ENCODE results near the gene PTPRD. TPM values are rescaled to one million over a fixed set of nuclear protein-coding genes. Genes with fewer than 3 reads are reported as not detected.

PTPRD gene
- total RNA-seq, 3 donors from 2014 or later: 2.9 to 5.4 (median 3.6) TPM

DNA sequence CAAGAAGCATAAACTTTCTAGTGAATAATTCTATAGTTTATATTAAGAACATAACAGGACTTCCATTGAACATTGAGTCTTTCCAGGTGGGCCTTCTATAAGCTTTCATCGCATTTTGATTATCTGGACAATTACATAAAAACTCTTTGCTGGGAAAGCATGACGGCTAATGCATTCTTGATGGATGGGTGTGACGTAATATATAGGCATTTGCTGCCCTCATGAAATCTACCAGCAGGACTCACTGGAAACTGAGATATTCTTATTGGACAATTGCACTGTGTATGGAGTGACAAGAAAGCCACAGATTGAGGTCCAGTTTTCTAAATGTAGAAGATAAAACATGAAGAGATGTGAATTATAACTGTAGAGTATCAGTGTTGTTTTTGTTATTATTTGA, 15.0 kb downstream of the PTPRD start:
- intact Hi-C loops (cut with DNase I; ENCODE audit: low total_unique reads): no loop called here
- no peaks in the 10 kb centered on the region for H3K27me3 ChIP-seq
- no peaks in the 10 kb centered on the region for H3K4me1 ChIP-seq
- no peak overlapping the region for H3K4me3 ChIP-seq
- no peaks in the 10 kb centered on the region for H3K36me3 ChIP-seq
- H3K9me3 ChIP-seq: peaks cover 0 to under 1% of the 10 kb centered on the region in 2 donors
- TF ChIP-seq POLR2A (IDR thresholded peaks at IDR 0.05): no peak
- no peak for TF ChIP-seq POLR2AphosphoS5 (IDR thresholded peaks at IDR 0.05)
- TF ChIP-seq, protein P1, sequence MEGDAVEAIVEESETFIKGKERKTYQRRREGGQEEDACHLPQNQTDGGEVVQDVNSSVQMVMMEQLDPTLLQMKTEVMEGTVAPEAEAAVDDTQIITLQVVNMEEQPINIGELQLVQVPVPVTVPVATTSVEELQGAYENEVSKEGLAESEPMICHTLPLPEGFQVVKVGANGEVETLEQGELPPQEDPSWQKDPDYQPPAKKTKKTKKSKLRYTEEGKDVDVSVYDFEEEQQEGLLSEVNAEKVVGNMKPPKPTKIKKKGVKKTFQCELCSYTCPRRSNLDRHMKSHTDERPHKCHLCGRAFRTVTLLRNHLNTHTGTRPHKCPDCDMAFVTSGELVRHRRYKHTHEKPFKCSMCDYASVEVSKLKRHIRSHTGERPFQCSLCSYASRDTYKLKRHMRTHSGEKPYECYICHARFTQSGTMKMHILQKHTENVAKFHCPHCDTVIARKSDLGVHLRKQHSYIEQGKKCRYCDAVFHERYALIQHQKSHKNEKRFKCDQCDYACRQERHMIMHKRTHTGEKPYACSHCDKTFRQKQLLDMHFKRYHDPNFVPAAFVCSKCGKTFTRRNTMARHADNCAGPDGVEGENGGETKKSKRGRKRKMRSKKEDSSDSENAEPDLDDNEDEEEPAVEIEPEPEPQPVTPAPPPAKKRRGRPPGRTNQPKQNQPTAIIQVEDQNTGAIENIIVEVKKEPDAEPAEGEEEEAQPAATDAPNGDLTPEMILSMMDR (IDR thresholded peaks at IDR 0.05): no peak
- DNase-seq (ENCODE audit: low spot score in 2 of 2): no peak
- H3K27ac ChIP-seq: no peak overlapping the region

- no peak overlapping the region for H3K4me3 ChIP-seq
- DNase-seq (ENCODE audit: low spot score in 2 of 2): no peak
- H3K4me1 ChIP-seq: no peaks in the 10 kb centered on the region
- no peaks in the 10 kb centered on the region for H3K36me3 ChIP-seq
- peaks cover 1 to 6% of the 10 kb centered on the region in 2 donors for H3K9me3 ChIP-seq
- H3K27ac ChIP-seq: no peak overlapping the region
- no peaks in the 10 kb centered on the region for H3K27me3 ChIP-seq
- no peak for TF ChIP-seq POLR2AphosphoS5 (IDR thresholded peaks at IDR 0.05)
- TF ChIP-seq, protein P1 (IDR thresholded peaks at IDR 0.05): no peak
- no peak for TF ChIP-seq POLR2A (IDR thresholded peaks at IDR 0.05)
- intact Hi-C loops (cut with DNase I; ENCODE audit: low total_unique reads): no loop called here
These were observed 18.3 kb downstream of the PTPRD start for GRCh38 chr9:10594482-10594881.

GRCh38 chr9:10586407-10586806, 26.4 kb downstream of the PTPRD start:
- H3K36me3 ChIP-seq: no peaks in the 10 kb centered on the region
- no peaks in the 10 kb centered on the region for H3K27me3 ChIP-seq
- H3K4me3 ChIP-seq: no peak overlapping the region
- no peaks in the 10 kb centered on the region for H3K4me1 ChIP-seq
- no peak overlapping the region for H3K27ac ChIP-seq
- H3K9me3 ChIP-seq: peaks cover 0 to 3% of the 10 kb centered on the region in 2 donors
- DNase-seq (ENCODE audit: low spot score in 2 of 2): no peak
- TF ChIP-seq POLR2A (IDR thresholded peaks at IDR 0.05): no peak
- no peak for TF ChIP-seq POLR2AphosphoS5 (IDR thresholded peaks at IDR 0.05)
- TF ChIP-seq, protein P1 (IDR thresholded peaks at IDR 0.05): no peak
- intact Hi-C loops (cut with DNase I; ENCODE audit: low total_unique reads): loop anchor here (5.0 kb wide), 1 partner anchor 1106 kb away; no protein-coding TSS in a partner anchor

DNA sequence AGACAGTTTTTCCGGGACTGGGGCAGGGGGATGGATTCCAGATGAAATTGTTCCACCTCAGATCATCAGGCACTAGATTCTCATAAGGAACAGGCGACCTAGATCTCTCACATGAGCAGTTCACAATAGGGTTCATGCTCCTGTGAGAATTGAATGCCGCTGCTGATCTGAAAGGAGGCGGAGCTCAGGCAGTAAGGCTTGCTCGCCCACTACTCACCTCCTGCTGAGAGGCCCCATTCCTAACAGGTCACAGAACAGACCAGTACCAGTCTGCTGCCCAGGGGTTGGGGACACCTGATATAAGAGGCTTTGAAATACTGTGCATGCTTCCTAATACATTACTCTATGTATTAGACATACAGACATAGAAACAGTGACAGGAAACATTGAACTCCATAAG, 41.1 kb downstream of the PTPRD start:
- no peak for TF ChIP-seq POLR2AphosphoS5 (IDR thresholded peaks at IDR 0.05)
- no peak for DNase-seq (ENCODE audit: low spot score in 2 of 2)
- H3K4me3 ChIP-seq: no peak overlapping the region
- no peaks in the 10 kb centered on the region for H3K9me3 ChIP-seq
- no peaks in the 10 kb centered on the region for H3K27me3 ChIP-seq
- H3K27ac ChIP-seq: no peak overlapping the region
- no peaks in the 10 kb centered on the region for H3K4me1 ChIP-seq
- H3K36me3 ChIP-seq: no peaks in the 10 kb centered on the region
- intact Hi-C loops (cut with DNase I; ENCODE audit: low total_unique reads): no loop called here

DNA sequence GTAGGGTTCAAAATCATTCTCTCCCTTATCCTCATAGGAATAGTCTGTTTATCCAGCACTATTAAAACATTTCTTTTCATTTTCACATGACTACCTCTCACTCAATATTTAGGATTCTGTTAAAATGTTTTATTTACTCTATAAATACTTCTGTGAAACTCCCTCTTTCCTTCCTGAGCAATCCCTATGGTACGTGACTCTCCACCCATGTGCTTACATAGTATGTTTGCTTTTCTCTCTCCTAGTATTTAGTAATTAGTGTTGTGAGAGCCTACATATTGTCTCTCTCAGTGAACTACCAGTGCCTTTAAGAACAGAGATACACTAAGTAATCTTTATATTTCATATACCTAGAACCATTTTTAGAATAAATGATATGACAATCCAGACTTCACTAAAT, 46.0 kb downstream of the PTPRD start:
- Histone ChIP-seq H3K4me1 (peaks cover 0 to 3% of the 10 kb centered on the region in 2 donors), H3K4me3 (no peak overlapping the region), H3K27ac (no peak overlapping the region), H3K36me3 (no peaks in the 10 kb centered on the region), H3K9me3 (no peaks in the 10 kb centered on the region), H3K27me3 (no peaks in the 10 kb centered on the region)
- TF ChIP-seq, protein P1 (IDR thresholded peaks at IDR 0.05): no peak
- DNase-seq (ENCODE audit: low spot score in 2 of 2): no peak
- intact Hi-C loops (cut with DNase I; ENCODE audit: low total_unique reads): no loop called here
